ENCODE measurements around the gene MTHFR.

MTHFR gene

DNA sequence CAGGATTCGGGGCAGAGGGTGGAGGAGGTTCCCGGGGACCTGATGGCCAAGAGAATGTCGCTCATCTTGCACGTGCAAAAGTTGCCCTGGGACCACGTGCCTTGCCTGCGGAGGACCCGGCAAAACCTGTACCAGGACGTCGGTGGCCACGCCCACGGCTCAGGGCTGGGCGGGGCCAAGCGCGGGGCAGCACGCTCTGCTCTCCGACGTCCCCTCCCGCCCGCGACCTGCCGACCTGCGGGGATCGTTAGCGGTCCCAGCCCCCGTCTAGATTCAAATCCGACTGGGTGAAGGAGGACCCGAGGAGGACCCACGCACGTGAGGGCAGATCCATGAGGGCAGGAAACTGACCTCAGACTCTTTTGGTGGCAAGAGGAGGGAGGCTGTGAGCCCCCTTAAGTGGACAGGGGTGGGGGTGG, 43.8 kb downstream of the MTHFR start, which contains the start of gene C1orf167:
C1orf167 (plus strand) TSS at position 206 of the 419 bp plus-strand sequence. CDS start 2,208 bp downstream, outside the sequence.
- no peak for DNase-seq (ENCODE audit: low read depth in 2 of 2, low spot score in 1 of 2)

DNA sequence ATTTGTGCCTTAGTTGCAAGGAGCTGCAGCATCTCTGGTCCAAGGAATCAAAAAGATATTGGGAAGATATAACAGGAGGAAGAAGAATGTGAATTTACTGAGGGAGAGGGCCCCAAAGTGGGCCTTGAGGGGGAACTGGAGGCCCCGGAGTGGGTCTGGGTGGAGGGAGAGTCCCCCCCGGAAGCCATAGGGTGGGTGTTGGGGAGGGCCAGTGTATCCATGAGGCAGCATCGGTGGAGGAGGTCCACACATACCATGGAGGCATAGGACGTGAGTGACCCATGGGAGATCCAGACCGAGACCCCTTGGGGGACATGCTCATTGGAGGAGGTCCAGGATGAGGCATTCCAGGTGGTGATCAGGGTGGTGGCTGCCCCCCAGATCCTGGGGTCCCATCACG, 44.5 kb downstream of the MTHFR start:
- no peak for DNase-seq (ENCODE audit: low read depth in 2 of 2, low spot score in 1 of 2)

DNA sequence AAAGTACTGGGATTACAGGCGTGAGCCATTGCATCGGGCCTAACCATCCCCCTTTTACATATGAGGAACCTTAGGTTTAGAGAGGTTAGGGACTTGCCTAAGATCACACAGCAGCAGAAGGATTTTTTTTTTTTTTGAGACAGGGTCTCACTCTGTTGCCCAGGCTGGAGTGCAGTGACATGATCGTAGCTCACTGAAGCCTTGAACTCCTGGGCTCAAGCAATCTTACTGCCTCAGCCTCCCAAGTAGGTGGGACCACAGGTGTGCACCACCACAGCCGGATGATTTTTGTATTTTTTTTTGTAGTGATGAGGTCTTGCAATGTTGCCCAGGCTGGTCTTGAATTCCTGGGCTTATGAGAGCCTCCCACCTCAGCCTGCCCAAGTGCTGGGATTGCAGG, 46.0 kb downstream of the MTHFR start:
- no peak for DNase-seq (ENCODE audit: low read depth in 2 of 2, low spot score in 1 of 2)

DNA sequence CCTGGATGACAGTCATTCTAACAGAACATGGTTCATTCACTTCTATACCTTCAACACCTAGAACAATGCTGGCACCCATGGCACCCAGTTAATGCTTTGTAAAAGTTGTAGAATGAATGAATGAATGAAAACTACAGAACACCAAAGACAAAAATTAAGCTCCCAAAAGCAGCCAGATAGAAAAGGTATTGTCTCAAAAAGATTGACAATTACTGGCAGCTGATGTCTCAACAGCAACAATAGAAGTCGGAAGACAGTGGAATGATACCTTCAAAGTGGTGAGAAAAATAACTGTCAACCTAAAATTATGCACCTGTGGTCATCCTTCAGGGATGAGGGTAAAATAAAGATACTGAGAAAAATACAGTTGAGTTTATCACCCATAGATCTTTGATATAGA, 48.7 kb downstream of the MTHFR start:
- no peak for DNase-seq (ENCODE audit: low read depth in 2 of 2, low spot score in 1 of 2)

DNA sequence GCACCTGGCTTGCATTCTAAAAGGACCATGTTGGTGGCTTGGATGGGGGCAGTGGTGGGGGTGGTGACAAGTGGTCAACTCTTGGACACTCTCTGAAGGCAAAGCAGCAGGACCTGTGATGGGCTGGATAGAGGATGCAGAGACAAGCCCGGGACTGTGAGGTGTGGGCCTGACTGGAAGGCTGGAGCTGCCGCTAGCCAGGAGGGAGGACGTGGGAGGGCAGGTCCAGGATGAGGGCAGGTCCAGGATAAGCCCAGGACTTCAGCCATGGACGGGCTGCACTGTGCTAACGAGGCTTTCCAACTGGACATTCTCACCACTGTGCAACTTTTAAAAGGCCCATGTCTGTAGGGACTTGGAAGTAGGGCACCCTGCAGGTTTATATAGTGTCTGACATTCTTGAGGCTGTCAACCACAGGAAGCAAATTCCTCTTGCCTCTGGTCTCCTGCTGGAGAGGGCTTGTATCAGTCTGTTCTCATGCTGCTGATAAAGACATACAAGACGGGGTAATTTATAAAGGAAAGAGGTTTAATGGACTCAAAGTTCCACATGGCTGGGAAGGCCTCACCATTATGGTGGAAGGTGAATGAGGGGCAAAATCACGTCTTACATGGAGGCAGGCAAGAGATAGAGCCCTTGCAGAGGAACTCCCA, 52.1 kb downstream of the MTHFR start:
- DNase-seq (ENCODE audit: low read depth in 2 of 2, low spot score in 1 of 2) = no peak

DNA sequence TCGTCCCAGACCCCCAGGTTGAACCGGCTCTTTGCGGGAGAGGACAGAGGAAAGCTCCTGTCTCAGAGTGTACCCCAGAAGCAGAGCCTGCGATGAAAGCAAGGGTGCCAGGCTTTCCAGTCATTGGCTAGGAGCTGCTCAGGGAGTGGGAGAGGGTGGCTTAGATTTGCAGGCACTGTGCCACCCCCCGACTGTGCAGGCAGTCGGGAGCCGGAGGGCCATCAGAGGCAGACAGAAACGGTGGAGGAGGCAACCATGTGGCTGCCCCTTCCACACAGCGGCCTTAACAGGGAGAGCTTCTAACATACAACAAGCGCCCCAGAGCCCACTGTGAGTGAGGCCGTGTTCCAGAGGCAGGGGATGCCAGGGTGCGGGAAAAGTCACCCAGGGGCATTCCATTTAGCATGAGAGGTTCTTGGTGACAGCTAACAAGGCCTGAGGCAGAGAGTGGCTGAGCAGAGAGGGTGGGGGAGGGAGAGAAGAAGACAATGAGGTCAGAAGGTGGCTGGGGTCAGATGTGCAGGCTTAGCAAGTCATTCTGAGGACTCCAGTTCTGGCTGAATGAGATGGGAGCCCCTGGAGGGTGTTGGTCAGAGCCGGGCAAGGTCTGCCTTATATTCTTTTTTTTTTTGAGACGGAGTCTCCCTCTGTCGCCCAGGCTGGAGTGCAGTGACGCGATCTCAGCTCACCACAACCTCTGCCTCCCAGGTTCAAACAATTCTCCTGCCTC, 53.2 kb downstream of the MTHFR start:
- no peak for DNase-seq (ENCODE audit: low read depth in 2 of 2, low spot score in 1 of 2)

DNA sequence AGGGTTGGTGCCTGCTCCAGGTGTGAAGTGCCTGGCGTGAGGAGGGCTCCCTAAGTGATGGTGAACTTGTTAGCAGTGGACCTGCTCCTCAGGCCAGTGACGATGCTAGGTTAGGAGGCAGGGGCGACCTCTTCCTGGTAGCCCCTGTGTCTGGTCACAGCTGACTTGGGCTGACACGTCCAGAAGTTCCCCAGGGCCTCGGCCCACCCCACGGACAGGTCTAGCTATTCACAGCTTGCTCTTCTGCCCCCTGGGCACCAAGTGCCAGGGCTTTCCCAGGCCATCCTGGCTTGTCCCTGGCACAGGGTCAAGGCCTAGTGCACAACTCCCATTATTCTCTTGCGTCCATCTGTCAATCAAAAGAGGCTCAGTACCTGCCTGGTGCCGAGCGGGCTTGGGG, 54.7 kb downstream of the MTHFR start:
- DNase-seq (ENCODE audit: low read depth in 2 of 2, low spot score in 1 of 2) = no peak

DNA sequence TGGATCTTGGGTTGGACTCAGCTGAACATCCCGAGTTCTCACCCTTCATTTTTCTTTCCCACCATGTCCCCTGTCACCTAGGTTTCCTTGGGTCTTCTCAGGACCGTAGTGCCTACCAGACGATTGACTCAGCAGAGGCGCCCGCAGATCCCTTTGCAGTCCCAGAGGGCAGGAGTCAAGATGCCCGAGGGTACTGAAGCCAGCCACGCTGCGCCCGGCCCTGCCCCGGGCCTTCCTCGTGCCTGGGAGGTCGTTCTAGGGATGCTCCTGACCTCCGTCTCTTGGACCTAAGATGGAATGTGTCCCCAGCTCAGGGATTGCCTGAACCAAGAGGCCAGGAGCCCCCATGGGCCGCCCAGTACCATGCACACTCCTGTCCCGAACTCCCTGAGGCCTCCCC, 55.8 kb downstream of the MTHFR start:
- no peak for DNase-seq (ENCODE audit: low read depth in 2 of 2, low spot score in 1 of 2)

DNA sequence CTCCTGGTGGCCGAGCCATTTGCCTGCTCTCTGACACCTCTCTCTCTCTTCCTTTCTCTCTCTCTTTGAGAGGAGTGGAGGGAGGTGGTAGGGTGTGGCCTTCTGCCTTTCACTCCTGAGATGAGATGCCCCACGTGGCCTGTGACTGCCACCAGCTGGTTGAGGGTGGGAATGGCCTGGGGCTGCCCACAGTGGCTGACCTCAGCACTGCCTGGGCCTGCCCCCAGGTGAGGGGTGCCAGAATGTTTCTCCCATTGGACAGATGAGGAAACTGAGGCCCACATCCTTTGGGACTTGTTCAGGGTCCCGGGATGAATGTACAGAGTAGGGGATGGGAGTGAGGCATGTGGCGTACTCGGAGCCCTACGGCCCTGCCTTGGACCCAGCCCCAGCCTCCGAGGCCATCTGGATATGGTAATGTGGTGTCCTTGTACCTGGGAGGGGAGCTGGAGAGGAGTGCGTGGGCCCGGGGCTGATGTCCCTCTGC, 56.5 kb downstream of the MTHFR start:
- DNase-seq (ENCODE audit: low read depth in 2 of 2, low spot score in 1 of 2) = no peak

DNA sequence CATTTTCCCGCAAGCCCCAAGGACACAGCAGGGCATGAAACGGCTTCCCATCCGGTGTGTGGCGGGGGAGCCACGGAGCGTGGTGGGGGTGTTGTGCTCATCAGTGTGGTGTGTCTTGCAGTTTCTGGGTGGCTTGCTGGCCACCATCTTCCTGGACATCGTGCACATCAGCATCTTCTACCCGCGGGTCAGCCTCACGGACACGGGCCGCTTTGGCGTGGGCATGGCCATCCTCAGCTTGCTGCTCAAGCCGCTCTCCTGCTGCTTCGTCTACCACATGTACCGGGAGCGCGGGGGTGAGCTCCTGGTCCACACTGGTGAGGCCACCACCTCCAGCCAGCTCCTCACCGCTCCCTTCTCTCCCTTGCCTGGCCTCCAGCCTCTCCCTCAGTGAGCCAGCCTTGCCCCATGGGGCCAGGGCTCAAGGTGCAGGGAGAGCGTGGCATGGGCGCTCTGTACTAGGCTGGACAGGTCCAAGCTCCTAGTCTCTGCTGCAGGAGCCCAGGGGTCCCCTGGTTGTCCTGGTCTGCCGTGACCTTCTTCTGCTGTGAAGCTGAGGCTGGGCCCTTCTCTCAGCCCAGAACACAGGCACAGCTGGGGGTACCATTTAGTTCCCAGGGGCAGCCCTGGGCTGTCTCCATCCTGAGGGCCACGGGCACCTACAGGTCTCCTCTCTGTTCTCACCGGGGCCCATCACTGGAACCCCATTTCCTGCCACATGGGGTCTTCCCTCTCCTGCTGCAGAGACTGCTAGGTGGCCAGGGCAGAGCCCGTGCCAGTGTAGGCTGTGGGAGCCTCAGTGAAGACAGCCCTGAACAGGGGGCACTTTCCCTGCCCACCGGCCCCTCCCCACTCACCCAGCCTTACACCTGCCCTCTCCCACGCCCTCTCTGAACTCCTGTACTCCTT, 57.2 kb downstream of the MTHFR start:
- no peak for DNase-seq (ENCODE audit: low read depth in 2 of 2, low spot score in 1 of 2)

DNA sequence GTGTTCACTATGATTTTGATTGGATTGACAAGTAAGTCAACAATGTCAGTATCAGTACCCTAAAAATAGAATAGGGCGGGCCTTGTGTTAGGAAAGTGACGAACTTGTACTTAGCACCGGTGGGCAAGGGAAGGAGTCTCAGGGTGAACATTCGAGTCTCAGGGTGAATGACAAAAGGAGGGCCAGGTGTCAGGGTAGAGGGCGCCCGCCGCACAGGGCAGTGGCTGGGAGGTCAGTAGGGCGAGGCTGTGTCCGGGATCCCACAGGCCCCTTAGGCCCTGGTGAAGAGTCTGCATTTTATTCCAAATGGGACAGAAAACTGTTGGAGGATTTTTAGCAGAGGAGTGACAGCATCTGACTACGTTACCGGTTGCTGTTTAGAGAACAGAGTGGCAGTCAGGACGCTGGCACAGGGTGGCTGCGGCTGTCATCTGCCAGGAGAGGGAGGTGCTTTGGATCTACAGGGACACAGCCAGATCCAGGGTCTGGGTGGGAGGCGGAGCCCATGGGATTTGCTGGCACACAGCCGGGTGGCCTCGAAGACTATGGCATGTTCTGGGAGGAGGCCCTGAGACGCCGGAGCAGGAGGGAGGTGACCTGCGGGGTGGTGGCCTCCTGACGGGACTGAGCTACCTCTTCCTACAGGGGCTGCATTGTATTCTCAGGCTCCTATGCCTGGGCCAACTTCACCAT, 58.8 kb downstream of the MTHFR start:
- DNase-seq (ENCODE audit: low read depth in 2 of 2, low spot score in 1 of 2) = no peak

DNA sequence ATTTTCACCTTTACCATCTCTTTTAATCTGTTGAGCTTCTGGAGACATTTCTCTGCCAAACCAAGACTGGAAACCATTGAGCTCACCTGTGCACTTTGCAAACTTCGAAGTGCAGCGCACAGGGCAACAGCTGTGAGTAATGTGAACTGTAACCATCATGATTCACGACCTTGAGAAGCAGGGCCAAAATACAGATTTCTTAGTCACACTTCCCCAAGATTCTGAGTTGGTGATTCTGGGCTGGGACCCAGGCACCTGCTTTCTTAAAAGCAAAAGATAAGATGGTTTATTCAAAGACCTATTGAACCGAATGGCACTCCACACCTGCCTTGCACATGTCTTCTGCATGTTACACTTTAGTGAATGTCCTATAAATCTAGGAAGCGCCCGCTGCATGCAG, 59.7 kb downstream of the MTHFR start:
- DNase-seq (ENCODE audit: low read depth in 2 of 2, low spot score in 1 of 2) = no peak

DNA sequence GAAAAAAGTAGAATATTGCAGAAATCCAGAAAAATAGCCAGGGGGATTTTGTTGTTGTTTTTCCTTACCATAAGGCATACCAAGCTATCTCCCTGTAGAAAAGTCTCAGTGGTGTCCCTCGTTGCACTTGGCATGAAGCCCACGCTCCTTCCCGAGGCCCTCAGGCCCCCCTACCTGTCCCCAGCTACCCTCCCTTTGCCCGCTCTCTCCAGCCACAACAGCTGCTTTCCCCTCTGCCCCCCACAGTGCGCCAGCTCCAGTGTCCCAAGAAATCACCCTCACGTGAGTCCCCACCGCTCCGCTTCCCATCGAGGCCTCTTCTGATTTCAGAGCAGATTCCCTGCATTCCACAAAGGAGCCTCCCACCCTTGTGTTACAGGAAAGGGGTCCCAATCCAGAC, 61.5 kb downstream of the MTHFR start:
- no peak for DNase-seq (ENCODE audit: low read depth in 2 of 2, low spot score in 1 of 2)

DNA sequence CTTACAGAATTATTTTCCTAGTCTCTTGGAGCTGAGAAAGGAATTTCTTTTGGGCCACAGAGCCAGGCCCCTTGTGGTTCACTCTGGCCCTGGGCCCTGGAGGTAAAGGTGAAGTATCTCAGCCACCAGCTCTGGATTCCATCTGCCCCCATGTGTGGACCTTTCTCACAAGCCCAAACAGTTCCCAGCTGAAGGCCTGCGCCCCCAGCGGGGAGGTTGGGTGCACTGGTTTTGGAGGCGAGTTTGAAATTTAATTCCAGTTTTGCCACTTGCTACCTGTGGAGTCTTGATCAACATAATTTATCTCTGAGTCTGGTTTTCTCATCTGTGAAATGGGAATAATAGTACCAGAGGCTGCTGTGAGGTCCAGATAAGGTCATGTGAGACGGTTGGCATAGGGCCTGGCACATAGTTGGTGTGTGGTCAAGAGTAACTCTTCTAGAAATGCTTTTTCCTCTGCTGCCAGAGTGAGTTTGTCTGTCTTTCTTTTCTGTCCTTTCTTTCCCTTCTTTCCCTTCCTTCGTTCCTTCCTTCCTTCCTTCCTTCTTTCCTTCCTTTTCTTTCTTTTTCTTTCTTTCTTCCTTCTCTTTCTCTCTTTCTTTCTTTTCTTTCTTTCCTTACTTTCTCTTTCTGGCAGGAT, 63.7 kb downstream of the MTHFR start:
- no peak for DNase-seq (ENCODE audit: low read depth in 2 of 2, low spot score in 1 of 2)

DNA sequence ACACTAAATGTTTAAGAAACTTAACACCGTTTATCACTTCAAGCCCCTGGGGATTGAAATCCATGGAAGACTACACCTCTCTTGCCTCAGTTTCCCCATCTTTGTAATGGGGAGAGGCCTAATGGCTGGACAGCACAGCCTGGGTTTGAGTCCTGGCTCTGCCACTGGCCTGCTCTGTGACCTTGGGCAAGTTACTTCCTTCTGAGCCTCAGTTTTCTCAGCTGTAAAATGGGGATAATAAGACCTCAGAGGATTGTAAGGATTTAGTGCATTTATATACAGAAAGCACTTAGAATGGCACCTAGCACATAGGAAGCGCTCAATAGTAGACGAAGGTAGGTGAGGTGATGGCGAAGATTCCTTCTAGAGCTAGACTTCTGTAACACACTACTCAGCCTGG, 64.3 kb downstream of the MTHFR start:
- no peak for DNase-seq (ENCODE audit: low read depth in 2 of 2, low spot score in 1 of 2)

DNA sequence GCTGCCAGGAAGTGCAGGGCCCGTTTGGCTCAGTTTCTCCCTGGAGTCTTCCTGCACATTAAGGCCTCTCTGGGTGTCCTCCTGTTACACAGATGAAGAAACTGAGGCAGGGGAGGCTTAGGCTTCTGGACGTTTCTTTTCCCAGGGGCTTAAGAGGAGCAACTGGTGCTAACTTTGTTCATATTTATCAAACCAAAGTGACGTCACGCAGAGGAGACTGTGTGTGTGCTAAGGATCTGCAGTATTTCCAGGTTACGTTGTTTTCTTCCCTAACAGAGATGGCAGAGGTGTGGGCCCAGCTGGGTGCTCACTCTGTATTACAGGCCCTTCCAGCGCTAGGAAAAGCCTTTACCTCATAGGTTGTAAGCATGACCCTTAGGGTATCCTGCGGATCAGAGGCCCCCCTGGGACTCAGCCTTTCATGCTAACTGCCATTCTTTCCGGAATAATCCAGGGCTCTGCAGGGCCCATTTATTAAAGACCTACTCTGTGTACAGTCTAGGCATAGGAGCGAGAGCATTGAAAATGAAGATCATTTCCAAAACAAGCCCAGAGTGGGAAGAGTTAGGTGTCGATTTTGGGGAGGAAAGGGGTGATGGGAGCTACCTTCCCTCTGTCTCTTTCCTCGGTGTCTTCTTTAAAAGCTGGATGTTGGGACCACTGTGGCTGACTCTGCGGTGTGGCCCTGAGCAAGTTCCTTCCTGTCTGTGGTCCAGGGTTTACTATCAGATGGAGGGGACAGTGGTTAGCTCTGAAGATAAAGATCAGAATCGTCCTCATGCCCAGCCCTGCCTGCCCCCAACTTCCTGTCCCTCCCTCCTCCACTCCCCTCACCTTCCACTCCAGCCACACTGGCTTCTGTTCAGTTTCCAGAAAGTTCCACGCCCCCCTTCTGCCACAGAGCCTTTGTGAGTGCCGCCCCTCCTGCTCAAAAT, 65.2 kb downstream of the MTHFR start:
- DNase-seq (ENCODE audit: low read depth in 2 of 2, low spot score in 1 of 2) = no peak

DNA sequence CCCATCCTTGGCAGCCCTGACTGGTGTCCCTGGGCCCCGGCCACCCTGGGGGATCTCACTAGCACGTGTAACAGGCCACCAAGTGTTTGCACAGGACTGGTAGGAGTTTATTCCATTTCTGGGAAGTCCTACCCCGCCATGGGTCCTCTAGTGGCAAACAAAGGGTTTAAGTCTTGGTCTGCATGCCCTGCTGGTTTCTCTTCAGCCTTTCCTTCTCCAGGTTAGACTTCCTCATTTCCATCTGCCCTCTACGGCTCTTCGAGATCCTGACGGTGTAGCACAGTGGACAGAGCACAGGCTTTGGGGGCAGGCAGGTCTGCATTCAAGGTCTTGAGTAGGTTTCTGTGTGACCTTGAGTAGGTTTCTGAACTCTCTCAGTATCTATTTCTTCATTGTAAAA, 67.0 kb downstream of the MTHFR start:
- no peak for DNase-seq (ENCODE audit: low read depth in 2 of 2, low spot score in 1 of 2)

DNA sequence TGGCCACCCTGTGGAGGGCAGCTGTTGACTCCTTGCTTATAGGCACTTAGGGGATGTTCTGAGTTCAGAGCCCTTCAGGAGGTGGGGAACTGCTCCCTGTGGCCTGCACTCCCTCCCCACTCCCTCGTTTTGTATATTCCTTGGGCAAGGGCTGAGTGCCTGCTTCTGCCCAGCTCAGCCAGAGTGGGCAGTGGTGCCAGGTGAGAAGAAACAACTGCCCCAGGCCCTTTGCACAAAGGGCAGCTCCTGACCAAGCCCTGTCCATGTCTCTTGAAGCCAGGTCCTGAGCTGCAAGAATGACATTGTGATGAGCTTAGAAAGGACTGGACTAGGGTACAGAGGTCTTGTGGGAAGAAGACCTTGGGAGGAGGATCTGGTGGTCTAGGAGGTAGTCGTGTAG, 67.7 kb downstream of the MTHFR start:
- DNase-seq (ENCODE audit: low read depth in 2 of 2, low spot score in 1 of 2) = no peak

Data from stimulated activated CD8-positive, alpha-beta memory T cell treated with anti-CD3 and anti-CD28 coated beads, Interleukin-4, amount 100 ng/mL, for 4 hours (primary cell).